MG63 (cell line): ENCODE results near the gene OSCAR. TPM values are rescaled to one million over a fixed set of nuclear protein-coding genes. Genes with fewer than 3 reads are reported as not detected.
"Not testable (repeated sequence)": the region's sequence is repeated elsewhere in the genome, so short reads cannot be mapped to it uniquely, and the experiment has no call there.

Experiments
- DNase-seq: peaks from one replicate; pipeline ENCODE4 v3.0.0-alpha.2; 2020
- H3K27me3 ChIP-seq: fragments of 250-450 bp; sonication (Bioruptor Pico); 2 replicates; pipeline ENCODE4 v1.5.1; 2020; ENCODE audit warnings: mild to moderate bottlenecking, moderate library complexity
- H3K36me3 ChIP-seq: fragments of 250-450 bp; sonication (Bioruptor Pico); 2 replicates; pipeline ENCODE4 v1.5.1; 2020; ENCODE audit warnings: mild to moderate bottlenecking, moderate library complexity
- H3K4me3 ChIP-seq: fragments of 250-450 bp; sonication (Bioruptor Pico); 2 replicates; pipeline ENCODE4 v1.5.1; 2020; ENCODE audit warnings: mild to moderate bottlenecking, moderate library complexity
- H3K9me3 ChIP-seq: fragments of 250-450 bp; sonication (Bioruptor Pico); 2 replicates; pipeline ENCODE4 v1.5.1; 2020; ENCODE audit warnings: mild to moderate bottlenecking, moderate library complexity
- total RNA-seq: library from RNA; depleted of rRNA; stranded (reverse); fragments of >200 nt; shearing (Covaris generic); gene quantifications from 2 replicates; pipeline ENCODE4 v1.2.3, GENCODE V29; 2014; ENCODE audit warnings: low replicate concordance

The OSCAR gene
- total RNA-seq, 1 experiment from 2014 or later, result not detected

- no peaks in the 10 kb centered on the region for H3K27me3 ChIP-seq
- peaks cover 21% of the 10 kb centered on the region for H3K36me3 ChIP-seq
- peak; percentile 99 for DNase-seq
- peak within 1 kb of the TSS; percentile 70 for H3K4me3 ChIP-seq
- H3K9me3 ChIP-seq, result no peaks in the 10 kb centered on the region
Observed at GRCh38 chr19:54102421-54103169, 2.0 kb upstream of the OSCAR start, which contains the start of gene NDUFA3. Gene NDUFA3 (plus strand): TSS chr19:54102855. CDS start chr19:54102879, 24 bp downstream.

GRCh38 chr19:54099903-54100255 lies 724 bp downstream of the OSCAR start:
- H3K9me3 ChIP-seq, H3K36me3 ChIP-seq, H3K27me3 ChIP-seq, DNase-seq, H3K4me3 ChIP-seq: not testable (repeated sequence)

GRCh38 chr19:54099190-54099902 lies 1.3 kb downstream of the OSCAR start:
- Histone ChIP-seq H3K27me3 (0 out of 2 replicates have a peak, but pooled peaks cover 2% of the 10 kb centered on the region), H3K4me3 (no peak overlapping the region), H3K9me3 (0 out of 2 replicates have a peak, but pooled peaks cover 3% of the 10 kb centered on the region), H3K36me3 (no peaks in the 10 kb centered on the region; the same call in 1 of the 2 replicates)
- DNase-seq, result no peak

- no peak for DNase-seq
- Histone ChIP-seq H3K4me3 (no peak overlapping the region), H3K27me3 (peaks cover 7% of the 10 kb centered on the region), H3K36me3 (no peaks in the 10 kb centered on the region), H3K9me3 (0 out of 2 replicates have a peak, but pooled peaks cover 3% of the 10 kb centered on the region)
Observed at GRCh38 chr19:54096617-54097106, 3.9 kb downstream of the OSCAR start.

GRCh38 chr19:54095859-54096616 lies 4.6 kb downstream of the OSCAR start:
- not testable (repeated sequence) for H3K36me3 ChIP-seq, H3K9me3 ChIP-seq, H3K27me3 ChIP-seq
- peak overlapping the region; percentile 10 for H3K4me3 ChIP-seq
- DNase-seq, result peak; percentile 60

- 0 out of 2 replicates have a peak, but pooled peaks cover 3% of the 10 kb centered on the region for H3K9me3 ChIP-seq
- H3K27me3 ChIP-seq, result peaks cover 7% of the 10 kb centered on the region
- H3K4me3 ChIP-seq, result peak overlapping the region; percentile 10
- DNase-seq, result no peak
- H3K36me3 ChIP-seq, result no peaks in the 10 kb centered on the region
Observed at GRCh38 chr19:54095136-54095858, 5.3 kb downstream of the OSCAR start.

GRCh38 chr19:54094426-54095000 lies 6.1 kb downstream of the OSCAR start:
- Histone ChIP-seq H3K9me3 (0 out of 2 replicates have a peak, but pooled peaks cover 3% of the 10 kb centered on the region), H3K27me3 (peaks cover 7% of the 10 kb centered on the region), H3K4me3 (no peak overlapping the region), H3K36me3 (no peaks in the 10 kb centered on the region)
- no peak for DNase-seq

GRCh38 chr19:54084410-54084809 lies 16.2 kb downstream of the OSCAR start:
- no peak for DNase-seq
- Histone ChIP-seq H3K4me3 (no peak overlapping the region), H3K36me3 (no peaks in the 10 kb centered on the region), H3K9me3 (peaks cover 6% of the 10 kb centered on the region; the same call in 1 of the 2 replicates), H3K27me3 (peaks cover 9% of the 10 kb centered on the region)

GRCh38 chr19:54081032-54081431 lies 19.6 kb downstream of the OSCAR start, which contains the start of gene TARM1:
Gene TARM1 (minus strand): TSS chr19:54081365. CDS start chr19:54081340, 25 bp downstream.
- Histone ChIP-seq H3K36me3 (no peaks in the 10 kb centered on the region), H3K27me3 (no peaks in the 10 kb centered on the region; the same call in 1 of the 2 replicates), H3K4me3 (no peak within 1 kb of the TSS), H3K9me3 (peaks cover 6% of the 10 kb centered on the region; the same call in 1 of the 2 replicates)
- DNase-seq, result no peak

- Histone ChIP-seq H3K9me3 (peaks cover 6% of the 10 kb centered on the region; the same call in 1 of the 2 replicates), H3K36me3 (no peaks in the 10 kb centered on the region), H3K27me3 (0 out of 2 replicates have a peak, but pooled peaks cover 2% of the 10 kb centered on the region), H3K4me3 (no peak overlapping the region)
- no peak for DNase-seq
Observed at GRCh38 chr19:54077334-54077733, 23.3 kb downstream of the OSCAR start.

- Histone ChIP-seq H3K9me3 (peaks cover under 1% of the 10 kb centered on the region), H3K36me3 (no peaks in the 10 kb centered on the region), H3K27me3 (0 out of 2 replicates have a peak, but pooled peaks cover 2% of the 10 kb centered on the region), H3K4me3 (no peak overlapping the region)
- DNase-seq, result no peak
Observed at GRCh38 chr19:54074851-54075250, 25.8 kb downstream of the OSCAR start.

- peaks cover 9% of the 10 kb centered on the region for H3K9me3 ChIP-seq
- no peak for DNase-seq
- no peaks in the 10 kb centered on the region for H3K36me3 ChIP-seq
- no peak overlapping the region for H3K4me3 ChIP-seq
- 0 out of 2 replicates have a peak, but pooled peaks cover 2% of the 10 kb centered on the region for H3K27me3 ChIP-seq
Observed at GRCh38 chr19:54073829-54074228, 26.8 kb downstream of the OSCAR start.

GRCh38 chr19:54069470-54069869 lies 31.1 kb downstream of the OSCAR start:
- DNase-seq, result no peak
- peaks cover 9% of the 10 kb centered on the region for H3K9me3 ChIP-seq
- H3K4me3 ChIP-seq, result no peak overlapping the region
- peaks cover 7% of the 10 kb centered on the region for H3K27me3 ChIP-seq
- H3K36me3 ChIP-seq, result no peaks in the 10 kb centered on the region

- DNase-seq, result no peak
- Histone ChIP-seq H3K27me3 (peaks cover 30% of the 10 kb centered on the region), H3K36me3 (no peaks in the 10 kb centered on the region), H3K4me3 (no peak within 1 kb of the TSS), H3K9me3 (no peaks in the 10 kb centered on the region)
Observed at GRCh38 chr19:54063350-54064116, 37.1 kb downstream of the OSCAR start, which contains the start of gene VSTM1. Gene VSTM1 (minus strand): TSS chr19:54063897. CDS start chr19:54063777, 120 bp downstream.

- DNase-seq, result no peak
- H3K36me3 ChIP-seq, result no peaks in the 10 kb centered on the region
- no peaks in the 10 kb centered on the region for H3K9me3 ChIP-seq
- H3K4me3 ChIP-seq, result no peak overlapping the region
- peaks cover 30% of the 10 kb centered on the region for H3K27me3 ChIP-seq
Observed at GRCh38 chr19:54062643-54063042, 38.0 kb downstream of the OSCAR start.
